ENCODE measurements around the gene CCR6. TPM values are rescaled to one million over a fixed set of nuclear protein-coding genes. Genes with fewer than 3 reads are reported as not detected.

CCR6 gene
- total and polyA plus RNA-seq, 10 of the 15 experiments (the other 5 are each of a cell fraction or from before 2014, with no cell fraction given): 2.2 to 7.6 (median 6.7) TPM

- Histone ChIP-seq H3K4me3 (no peak overlapping the region), H3K4me2 (ENCODE audit: control insufficient read depth, insufficient read depth) (no peak overlapping the region)
- 73% methylated on average over 4 of the region's 4 CpGs for whole genome bisulfite sequencing (ENCODE audit: insufficient coverage, insufficient replicate concordance, low lambda C conversion rate, missing lambda C conversion rate)
These were observed 20.6 kb upstream of the CCR6 start for GRCh38 chr6:167102318-167102717.

More at GRCh38 chr6:167102318-167102717, 20.6 kb upstream of the CCR6 start:
- POLR2A ChIA-PET: interaction anchor here (0.6 to 3.1 kb wide), 8 partner anchors 9 to 146 kb away, joined by 3 to 16 read pairs (median 4); partner anchors contain the start of gene RNASET2
- FAIRE-seq (no peak), ATAC-seq (no peak), DNase-seq (ENCODE audit: low read depth, low spot score) (no peak)
- Histone ChIP-seq H3K4me1 (ENCODE audit: control insufficient read depth, insufficient read depth, low read length) (peaks cover 35% of the 10 kb centered on the region), H3K27me3 (replicated peaks in 1 of 2; ENCODE audit: control insufficient read depth in 2 of 2, insufficient read depth in 2 of 2, low read length in 1 of 2) (no peaks in the 10 kb centered on the region), H3K9ac (ENCODE audit: control insufficient read depth, insufficient read depth, low read length) (no peak overlapping the region), H3K9me3 (replicated peaks; ENCODE audit: control insufficient read depth, insufficient read depth, low read length) (no peaks in the 10 kb centered on the region; the same call in 1 of the 3 replicates), H3K36me3 (ENCODE audit: control insufficient read depth in 2 of 2, insufficient read depth in 2 of 2, low read length in 1 of 2) (no peaks in the 10 kb centered on the region), H4K20me1 (ENCODE audit: control insufficient read depth, insufficient read depth) (no peaks in the 10 kb centered on the region), H2AFZ (ENCODE audit: control insufficient read depth, low read depth, low read length) (no peak overlapping the region), H3K79me2 (ENCODE audit: control insufficient read depth, insufficient read depth, low read length) (no peaks in the 10 kb centered on the region), H3K27ac (ENCODE audit: control insufficient read depth, insufficient read depth) (no peak overlapping the region)
- TF ChIP-seq SIX5 (IDR thresholded peaks at IDR 0.05; ENCODE audit: low read depth, low read length, severe bottlenecking) (no peak), ATF3 (IDR thresholded peaks at IDR 0.05; ENCODE audit: borderline replicate concordance, extremely low read depth, low read depth, low read length) (no peak), YY1 (IDR thresholded peaks at IDR 0.05; ENCODE audit: low read depth, low read length) (no peak), MAX (IDR thresholded peaks at IDR 0.05; ENCODE audit: low read depth, low read length) (no peak), ATF7 (IDR thresholded peaks at IDR 0.05; ENCODE audit: low read depth) (no peak), ZZZ3 (IDR thresholded peaks at IDR 0.05; ENCODE audit: control insufficient read depth, insufficient read length, low read depth) (no peak), TCF3 (IDR thresholded peaks at IDR 0.05; ENCODE audit: borderline replicate concordance, insufficient read depth, low read depth, low read length) (no peak), HDAC2 (IDR thresholded peaks at IDR 0.05) (no peak), CBX5 (IDR thresholded peaks at IDR 0.05; ENCODE audit: low read depth) (no peak)
- BruUV-seq (replicated peaks): no TSS peak
- RAD21 ChIA-PET (ENCODE audit: unreplicated experiment): interaction anchor here (1.2 to 1.4 kb wide), 2 partner anchors 8 to 21 kb away, joined by 3 to 7 read pairs; no protein-coding TSS in a partner anchor
- SMC1A ChIA-PET (ENCODE audit: uncharacterized antibody, unreplicated experiment): interaction anchor here (0.7 to 3.1 kb wide), 6 partner anchors 9 to 93 kb away, joined by 3 to 16 read pairs (median 6); partner anchors contain the start of gene CCR6
- CTCF ChIA-PET: interaction anchor here (1.4 to 2.0 kb wide), 2 partner anchors 9 to 11 kb away, joined by 5 to 6 read pairs; no protein-coding TSS in a partner anchor
- intact Hi-C loops (cut with micrococcal nuclease; ENCODE audit: unreplicated experiment) (no loop called here), in situ Hi-C loops (cut with MboI) (no loop called here)

Data from GM12878 (cell line).